ENCODE data around the gene NF1.
"Not testable (repeated sequence)": the region's sequence is repeated elsewhere in the genome, so short reads cannot be mapped to it uniquely, and the experiment has no call there.

The NF1 gene, protein sequence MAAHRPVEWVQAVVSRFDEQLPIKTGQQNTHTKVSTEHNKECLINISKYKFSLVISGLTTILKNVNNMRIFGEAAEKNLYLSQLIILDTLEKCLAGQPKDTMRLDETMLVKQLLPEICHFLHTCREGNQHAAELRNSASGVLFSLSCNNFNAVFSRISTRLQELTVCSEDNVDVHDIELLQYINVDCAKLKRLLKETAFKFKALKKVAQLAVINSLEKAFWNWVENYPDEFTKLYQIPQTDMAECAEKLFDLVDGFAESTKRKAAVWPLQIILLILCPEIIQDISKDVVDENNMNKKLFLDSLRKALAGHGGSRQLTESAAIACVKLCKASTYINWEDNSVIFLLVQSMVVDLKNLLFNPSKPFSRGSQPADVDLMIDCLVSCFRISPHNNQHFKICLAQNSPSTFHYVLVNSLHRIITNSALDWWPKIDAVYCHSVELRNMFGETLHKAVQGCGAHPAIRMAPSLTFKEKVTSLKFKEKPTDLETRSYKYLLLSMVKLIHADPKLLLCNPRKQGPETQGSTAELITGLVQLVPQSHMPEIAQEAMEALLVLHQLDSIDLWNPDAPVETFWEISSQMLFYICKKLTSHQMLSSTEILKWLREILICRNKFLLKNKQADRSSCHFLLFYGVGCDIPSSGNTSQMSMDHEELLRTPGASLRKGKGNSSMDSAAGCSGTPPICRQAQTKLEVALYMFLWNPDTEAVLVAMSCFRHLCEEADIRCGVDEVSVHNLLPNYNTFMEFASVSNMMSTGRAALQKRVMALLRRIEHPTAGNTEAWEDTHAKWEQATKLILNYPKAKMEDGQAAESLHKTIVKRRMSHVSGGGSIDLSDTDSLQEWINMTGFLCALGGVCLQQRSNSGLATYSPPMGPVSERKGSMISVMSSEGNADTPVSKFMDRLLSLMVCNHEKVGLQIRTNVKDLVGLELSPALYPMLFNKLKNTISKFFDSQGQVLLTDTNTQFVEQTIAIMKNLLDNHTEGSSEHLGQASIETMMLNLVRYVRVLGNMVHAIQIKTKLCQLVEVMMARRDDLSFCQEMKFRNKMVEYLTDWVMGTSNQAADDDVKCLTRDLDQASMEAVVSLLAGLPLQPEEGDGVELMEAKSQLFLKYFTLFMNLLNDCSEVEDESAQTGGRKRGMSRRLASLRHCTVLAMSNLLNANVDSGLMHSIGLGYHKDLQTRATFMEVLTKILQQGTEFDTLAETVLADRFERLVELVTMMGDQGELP (N-terminal part only)

DNA sequence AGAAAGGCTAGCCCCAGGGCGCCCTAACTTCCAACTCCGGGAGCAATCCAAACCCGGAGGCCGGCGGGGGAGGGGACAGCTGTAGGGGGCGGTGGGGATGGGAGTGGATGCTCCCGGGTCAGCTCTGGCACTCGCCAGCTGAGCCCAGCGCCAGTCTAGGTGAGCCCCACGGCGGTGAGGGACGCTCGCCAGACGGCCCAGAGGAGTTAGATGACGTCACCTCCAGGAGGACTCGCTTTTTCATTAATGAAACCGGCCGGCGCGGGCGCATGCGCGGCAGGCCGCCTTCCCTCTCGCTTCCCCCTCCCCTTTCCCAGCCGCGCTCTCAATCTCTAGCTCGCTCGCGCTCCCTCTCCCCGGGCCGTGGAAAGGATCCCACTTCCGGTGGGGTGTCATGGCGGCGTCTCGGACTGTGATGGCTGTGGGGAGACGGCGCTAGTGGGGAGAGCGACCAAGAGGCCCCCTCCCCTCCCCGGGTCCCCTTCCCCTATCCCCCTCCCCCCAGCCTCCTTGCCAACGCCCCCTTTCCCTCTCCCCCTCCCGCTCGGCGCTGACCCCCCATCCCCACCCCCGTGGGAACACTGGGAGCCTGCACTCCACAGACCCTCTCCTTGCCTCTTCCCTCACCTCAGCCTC is at the start of gene NF1:
Gene NF1 (plus strand): TSS at position 378 of the 636 bp plus-strand sequence. CDS start 333 bp downstream, outside the sequence.
- peak; percentile 99 for DNase-seq

DNA sequence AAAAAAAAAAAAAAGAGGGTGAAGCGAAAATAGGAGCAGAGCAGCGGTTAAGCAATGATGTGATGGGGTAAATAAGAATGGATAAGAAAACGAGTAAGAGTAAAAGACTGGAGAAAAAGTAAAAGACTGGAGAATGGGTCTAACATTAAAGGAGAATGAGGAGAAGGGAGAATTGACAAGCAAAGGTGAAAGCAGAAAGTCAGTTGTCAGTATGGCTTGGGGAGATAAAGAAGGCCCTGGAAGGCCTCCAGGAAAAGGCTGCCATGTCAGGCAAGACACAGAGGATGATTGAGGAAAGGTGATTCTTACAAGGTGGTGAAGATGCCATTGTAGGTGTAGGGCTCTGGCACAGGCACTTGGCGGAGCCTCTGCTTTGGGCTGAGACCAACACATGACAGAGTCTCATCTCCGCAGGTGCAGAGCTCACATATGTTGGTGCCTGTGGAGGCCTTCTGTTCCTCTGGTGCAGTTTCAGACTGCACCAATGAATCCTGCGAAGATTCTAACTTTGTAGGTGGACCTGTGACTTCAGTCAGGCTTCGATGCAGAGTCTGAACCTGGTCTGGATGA is 47.8 kb upstream of the NF1 start:
- not testable (repeated sequence) for DNase-seq

DNA sequence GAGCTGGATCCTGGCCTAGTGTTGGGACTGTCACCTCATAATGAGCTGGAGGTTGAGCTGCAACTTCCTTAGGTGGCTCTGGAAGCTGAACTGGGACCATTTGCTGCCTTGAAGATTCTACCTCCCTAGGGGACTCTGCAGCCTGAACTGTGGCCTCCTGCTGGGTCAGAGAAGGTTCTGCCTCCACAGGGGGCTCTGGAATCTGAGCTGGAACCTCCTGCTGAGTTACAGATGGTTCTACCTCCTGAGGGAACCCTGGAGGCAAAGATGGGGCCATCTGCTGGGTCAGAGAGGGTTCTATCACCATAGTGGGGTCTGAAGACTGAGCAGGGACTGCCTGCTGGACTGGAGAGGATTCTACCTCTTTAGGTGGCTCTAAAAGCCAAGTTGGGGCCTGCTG is 46.6 kb upstream of the NF1 start:
- no peak for DNase-seq

DNA sequence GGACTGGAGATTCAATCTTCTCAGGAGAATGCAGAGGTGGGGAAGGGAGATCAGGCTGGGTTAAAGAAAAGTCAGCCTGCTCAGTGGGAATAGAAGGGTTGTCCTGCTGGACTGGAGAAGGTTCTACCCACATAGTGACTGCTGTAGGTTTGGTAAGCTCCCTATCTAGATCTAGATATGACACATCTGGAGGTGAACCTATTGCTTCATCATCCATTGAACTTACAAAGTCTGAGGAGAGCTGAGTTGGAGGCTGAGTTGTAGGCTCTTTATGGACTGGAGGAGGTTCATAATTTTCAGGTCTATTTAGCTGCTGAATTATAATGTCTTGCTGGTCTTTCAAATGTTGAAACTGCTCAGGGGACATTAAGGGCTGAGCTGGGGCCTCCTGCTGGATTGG is 46.0 kb upstream of the NF1 start:
- no peak for DNase-seq

DNA sequence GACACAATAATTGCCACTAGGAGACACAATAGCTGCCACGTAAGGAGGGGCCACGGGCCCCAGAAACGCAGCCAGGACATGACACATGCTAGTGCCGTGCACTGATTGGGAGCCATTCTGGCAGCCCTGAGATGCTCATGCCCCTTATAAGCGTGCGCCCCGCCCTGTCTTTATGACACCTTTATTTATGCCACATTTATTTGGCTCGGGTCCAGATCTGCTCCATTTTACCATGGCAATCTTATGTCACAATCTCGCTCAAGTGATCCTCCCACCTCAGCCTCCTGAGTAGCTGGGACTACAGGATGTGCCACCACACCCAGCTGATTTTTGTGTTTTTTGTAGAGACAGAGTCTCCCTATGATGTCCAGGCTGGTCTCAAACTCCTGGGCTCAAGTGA is 43.8 kb upstream of the NF1 start:
- peak; percentile 34 for DNase-seq

DNA sequence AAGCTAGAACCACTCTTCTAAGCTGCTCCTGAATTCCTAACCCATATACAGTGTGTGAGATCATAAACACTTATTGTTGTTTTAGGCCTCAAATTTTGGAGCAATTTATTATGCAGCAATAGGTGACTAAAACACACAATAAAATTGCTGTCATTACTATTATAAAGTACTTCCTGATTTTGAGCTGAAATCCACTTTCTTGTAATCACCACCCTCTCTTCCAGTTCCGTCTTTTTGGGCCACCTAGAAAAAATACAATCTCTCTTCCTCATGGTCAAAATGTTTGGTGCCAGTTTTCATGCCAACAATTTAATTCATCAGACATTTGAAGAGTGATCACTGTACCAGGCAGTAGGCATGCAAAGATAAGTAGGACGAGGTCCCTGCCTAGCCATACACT is 43.3 kb upstream of the NF1 start:
- no peak for DNase-seq

DNA sequence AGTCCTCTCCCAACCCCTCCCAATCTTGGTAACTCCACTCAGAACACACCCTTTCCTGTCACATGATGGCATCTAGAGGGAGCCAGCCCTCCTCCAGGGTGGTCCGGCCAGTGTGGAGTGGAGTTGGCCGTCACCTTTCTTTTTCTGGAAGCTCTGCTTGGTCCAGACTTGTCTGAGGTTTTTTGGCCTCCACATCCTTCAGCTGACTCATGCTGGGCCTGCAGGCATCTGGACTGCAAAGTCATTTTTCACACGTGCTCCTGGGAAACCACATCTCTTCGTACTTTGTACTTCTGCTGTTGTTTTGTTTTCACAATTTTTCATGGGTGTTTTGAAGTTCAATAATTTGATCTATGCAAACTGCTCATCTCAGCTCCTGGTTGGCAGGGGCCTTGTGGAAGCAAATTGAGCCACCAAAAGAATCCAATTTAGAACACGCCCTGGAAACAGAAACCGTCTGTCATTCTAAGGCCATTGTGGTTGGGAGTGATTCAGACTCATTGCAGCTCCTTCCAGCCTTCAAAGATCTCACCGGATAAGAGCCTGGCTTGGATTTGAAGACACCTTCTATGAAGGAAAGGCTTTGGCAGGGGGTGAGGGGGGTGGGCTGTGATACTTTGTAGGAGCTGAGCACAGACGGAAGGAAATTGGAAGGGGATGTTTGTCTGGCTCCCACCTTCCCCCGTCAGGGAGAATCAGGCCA is 42.4 kb upstream of the NF1 start:
- DNase-seq, result no peak

DNA sequence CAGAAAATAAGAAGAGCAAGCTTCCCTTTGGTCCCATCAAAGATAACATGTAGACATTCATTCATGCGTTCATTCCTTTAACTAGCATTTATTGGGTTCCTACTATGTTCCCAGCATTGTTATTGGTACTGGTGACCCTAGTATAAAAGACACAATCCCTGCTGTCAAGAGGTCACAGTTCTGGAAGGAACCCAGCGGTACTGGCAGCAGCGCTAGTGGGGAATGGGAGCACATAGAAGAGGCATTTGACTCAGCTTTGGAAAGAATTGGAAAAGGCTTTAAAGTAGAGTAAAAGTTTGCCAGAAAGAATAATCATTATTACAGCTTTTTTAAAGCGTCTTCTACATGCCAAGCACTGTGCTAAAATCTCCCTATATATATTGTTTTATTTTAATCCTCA is 41.7 kb upstream of the NF1 start:
- no peak for DNase-seq

DNA sequence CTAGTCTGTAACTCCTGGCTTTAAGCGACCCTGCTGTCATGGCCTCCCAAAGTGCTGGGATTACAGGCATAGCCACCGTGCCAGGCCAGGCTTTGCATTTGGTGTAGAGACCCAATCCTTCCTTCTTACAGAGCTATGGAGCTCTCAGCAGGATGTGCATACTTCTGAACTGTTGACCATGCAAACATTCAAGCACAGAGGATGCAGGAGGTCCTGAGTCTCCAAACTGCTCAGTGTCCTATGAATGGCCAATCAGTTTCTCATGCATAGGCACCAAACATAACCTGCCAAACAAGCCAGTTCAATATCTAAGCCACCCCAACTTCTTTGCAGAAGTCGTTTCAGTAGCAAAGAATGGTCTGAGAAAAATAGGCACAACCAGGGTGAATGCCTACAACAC is 40.0 kb upstream of the NF1 start:
- DNase-seq, result no peak

DNA sequence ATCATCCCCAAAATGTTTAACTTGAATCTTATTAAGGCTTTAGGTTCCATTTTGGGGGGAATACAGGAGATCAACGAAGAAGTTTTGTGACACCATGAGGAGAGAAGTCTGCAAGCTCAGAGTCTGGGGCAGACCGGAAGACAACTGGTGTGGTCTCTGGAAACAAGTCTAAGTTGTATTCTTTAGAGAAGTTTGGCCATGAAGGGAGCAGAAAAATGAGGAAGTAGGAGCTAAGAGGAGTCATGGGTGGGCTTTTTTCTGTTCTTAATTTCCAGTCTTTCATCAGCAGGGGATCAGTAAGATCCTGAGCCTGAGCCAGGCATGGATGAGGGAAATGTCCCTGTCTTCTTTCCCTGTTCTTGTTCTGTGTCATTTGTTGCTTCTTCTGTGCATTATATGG is 35.8 kb upstream of the NF1 start:
- no peak for DNase-seq

DNA sequence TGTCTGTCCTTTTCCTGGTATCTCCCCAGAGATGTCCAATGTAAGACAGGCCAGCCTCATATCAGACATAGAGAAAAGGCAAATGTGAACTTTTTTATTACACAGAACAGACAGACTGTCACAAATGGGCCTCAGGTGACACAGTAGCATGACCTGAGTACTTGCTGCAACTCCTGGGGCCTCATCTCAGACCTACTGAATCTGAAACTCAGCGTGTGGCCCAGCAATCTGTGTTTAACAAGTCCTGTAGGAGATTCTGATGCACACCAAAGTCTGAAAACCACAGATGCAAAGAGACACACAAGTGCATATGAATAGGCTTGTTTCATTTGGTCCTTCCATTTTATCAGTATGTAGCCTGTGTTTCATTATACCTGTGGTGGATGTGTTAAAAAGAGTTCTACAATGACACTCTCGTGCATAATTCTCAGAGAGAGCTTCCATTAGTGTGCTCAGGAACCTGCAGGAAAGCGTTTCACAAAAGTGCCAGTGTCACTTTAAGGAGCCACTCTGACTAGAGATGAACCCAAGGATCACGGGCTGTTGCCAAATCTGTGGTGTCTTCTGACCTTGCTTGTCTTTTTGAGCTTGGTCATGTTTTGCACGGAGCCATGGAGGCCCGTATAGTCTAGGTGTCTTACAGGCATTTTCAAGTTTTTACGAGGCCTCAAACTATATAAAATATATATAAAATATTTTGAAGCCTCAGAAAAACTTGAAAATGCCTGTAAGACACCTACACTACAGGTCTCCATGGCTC is 33.8 kb upstream of the NF1 start:
- no peak for DNase-seq

DNA sequence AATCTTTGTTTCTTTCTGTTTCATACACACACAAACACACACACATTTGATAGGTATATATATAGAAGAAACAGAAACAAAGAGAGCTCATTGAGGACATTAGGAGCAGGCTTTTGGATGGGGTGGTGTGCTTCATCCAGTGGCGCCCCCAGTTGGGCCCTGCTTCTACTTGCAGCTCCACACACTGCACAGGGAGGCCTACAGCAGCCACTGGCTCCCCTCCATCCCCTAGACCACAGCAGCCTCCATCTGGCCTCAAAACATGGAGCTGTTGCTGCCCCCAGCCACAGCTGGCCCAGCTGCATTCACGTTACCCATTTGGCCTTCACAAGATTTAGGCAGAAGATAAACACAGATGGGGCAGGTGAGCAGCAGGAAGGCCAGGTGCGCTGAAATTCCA is 33.1 kb upstream of the NF1 start:
- DNase-seq, result no peak

DNA sequence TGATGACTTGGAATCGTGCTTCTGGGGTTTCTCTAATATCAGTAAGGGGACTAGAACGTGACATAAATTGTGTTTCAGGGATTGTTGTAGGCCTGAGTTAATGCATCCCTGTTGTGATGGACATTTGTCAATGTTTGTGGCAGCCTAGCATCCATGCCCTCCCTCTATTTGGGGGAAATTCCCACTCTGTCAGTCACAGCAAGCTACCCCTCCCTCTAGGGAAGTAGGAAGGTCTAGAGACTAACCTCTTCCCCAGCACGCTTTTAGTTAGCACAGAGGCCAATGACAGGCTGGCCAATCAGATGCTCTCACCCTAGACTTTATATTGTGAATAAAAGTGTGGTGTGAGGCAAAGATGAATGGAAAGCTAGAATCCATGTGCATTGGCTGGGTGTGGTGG is 32.4 kb upstream of the NF1 start:
- DNase-seq, result no peak

DNA sequence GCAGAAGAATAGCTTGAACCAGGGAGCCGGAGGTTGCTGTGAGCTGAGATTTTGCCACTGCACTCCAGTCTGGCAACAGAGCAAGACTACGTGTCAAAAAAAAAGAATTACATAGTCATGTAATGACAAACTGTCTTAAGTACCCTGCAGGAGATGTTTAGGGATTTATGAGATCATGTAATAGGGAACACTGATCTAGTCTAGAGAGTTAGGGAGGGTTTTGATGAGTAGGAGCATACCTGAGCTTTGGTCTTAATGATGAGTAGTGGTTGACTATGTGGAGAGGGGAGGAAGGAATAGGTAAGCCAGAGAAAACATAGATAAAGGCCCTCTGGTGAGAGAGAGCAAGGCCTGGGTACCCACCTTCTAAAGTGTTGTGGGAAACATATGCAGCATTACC is 30.1 kb upstream of the NF1 start:
- DNase-seq, result no peak

DNA sequence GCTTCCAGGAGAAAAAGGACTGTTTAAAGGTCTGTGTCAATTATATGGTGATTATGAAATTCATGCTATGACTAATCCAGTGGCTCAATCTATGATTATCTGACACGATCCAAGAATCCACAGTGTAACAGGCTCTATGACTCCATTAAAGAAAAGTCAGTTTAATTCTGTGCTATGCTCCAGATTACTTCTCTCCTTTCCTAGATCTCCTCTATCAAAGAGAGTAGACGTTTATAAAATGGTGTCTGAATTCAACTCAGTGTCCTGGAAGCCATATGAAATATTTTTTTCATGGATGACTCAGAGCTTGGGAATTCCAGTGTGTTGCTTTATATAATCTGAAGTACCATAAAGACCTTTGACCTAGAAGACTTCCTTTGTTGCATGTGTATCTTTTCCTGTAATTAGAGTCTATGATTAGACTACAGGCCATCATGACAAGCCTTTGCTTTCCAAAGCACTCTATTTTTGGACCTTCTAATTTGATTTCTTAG is 27.0 kb upstream of the NF1 start:
- peak; percentile 33 for DNase-seq

DNA sequence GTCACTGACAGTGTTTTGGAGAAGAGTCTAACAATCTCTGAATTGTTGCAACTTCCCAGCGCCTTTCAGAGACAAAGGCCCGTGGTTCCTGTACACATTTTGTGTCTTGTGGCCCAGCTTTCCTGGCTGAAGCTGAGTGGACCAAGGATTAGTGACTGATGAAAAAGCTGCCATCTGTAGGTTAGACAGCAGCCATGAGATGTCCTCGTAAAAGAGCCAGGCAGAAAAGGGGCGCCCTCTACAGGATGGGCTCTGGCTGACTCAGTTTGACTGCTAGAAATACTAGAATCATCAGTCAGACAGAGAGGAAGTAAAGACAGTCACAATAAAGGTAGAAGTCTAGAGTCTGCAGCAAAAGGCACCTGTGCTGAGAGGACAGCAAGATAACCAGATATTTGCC is 26.5 kb upstream of the NF1 start:
- DNase-seq, result peak; percentile 53

DNA sequence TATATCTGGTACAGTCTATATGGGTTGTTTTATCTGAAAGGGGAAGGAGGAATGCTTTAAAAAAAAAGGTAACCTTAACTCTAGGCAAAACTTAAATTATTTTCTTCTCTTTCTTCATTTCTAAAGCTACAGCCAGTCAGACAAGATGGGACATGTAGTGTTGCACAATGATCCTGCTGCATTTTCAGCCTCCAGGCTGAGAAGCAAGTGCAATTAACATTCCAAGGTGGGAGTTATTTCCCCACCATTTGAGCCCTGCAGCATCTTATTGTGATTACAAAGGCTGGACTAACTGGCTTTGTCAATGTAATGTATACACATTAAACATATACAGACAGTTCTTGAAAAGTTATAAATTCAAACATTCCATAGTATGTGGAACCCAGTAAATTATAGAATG is 22.6 kb upstream of the NF1 start:
- DNase-seq, result peak; percentile 12

DNA sequence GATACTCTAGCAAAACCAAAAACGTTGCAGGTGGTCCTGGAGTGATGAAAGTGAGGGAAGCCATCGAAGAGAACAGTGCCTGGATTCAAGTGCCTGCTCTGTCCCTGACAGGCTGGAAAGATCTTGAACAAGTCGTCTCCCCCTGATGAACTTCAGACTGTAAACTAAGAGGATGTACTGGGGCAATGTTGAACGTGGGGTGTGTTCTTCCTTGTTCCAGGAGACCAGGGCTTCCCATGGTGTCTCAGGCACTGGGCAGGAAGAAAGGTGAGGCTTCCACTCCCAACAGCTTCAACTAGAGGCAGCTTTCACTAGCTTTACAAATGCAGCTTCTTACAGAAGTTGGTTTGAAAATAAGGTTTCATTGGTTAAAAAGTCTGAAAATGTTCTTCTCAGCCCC is 21.4 kb upstream of the NF1 start:
- DNase-seq, result no peak

DNA sequence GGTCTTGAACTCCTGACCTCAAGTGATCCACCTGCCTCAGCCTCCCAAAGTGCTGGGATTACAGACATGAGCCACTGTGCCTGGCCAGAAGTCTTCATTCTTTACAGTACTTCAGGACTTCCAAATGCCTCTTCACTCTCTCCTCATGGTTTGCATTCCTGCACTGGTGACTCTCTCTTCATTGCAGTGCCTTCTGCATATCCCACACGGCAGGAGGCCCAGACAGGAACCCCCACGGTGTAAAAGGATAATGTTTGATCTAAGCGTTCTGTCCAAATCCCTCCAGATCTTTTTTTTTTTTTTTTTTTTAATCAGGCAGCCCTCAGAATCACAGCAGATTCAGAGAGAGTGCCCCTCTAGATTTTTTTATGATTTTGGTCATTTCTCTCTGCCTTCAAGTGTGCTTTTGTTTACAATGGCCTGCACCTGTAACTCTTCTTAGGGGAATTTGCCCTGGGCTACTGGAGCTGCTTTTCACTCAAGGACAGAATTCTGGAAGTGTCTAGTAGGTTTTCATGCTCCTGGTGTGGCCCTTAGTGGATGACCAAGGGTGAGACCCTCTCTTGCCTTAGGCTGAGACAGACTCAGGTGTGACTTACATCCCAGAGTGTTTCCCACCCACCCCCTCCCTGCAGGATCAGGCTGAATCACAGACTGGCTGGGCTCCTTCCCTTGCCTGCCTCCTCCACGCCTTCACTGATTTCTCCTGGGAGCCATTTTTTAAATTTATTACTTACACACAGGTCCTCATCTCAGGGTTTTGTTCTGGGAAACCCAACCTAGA is 19.8 kb upstream of the NF1 start:
- peak; percentile 36 for DNase-seq

DNA sequence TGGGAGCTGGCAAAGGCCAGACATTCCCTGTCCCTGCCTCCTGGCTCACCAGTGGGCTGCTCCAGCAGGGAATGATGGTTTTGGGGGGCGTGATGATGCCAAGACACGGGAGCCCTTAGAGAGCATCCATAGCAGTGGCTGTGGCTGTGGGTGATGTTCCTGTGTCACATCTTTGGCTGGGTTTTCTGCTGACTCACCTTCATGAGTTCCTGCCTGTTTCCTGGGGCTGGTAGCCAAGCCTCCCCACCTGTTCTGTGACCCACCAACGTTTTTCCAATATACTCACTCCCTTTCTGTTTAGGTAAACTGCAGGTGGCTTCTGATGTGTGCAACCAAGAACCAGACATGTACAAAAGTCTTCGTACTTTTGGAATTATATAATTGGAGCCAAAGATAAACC is 16.5 kb upstream of the NF1 start:
- DNase-seq, result no peak

All from NCI-H69 (cell line).